Measurements from ENCODE around the gene CD55.
A peak's percentile ranks its signal among the peaks of the same experiment; 100 is the strongest.

Gene CD55

DNA sequence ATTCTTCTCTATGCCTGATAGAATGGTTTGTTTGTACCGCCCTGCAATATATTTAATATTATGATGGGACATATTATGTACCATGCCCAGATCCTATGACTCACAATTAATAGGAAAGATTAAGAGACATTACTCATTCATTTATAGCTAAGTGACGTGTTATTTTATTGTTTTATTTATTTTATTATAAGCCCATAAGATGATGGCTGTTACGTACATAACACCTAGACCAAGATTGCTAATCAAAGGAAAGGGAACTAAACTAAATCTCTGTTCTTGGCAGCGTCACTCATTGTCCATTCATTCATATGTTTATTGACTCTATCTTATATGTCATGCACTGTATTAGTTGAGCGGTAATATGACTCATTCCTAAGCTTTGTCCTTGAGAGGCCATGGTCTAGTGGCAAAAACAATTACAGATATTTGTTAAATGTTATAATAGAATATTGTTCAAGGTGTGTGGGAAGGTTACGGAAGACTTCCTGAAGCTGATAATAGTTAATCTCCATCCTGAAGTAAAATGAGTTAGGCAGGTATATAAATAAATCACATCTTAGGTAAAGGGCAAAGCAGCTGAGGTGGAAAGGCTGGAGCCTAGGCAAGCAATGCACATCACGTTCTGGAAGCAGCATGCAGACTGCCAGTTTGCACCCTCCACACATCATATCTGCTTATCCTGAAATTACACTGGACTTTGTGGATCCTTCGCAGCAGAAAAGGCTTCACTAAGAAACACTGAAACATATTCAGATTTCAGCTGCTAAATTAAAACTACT, 16.6 kb upstream of the CD55 start:
- no peak overlapping the region for H3K4me3 ChIP-seq (ENCODE audit: low read length)
- DNase-seq (ENCODE audit: low read depth), result peak; percentile 76
- TF ChIP-seq CTCF (IDR thresholded peaks at IDR 0.05; ENCODE audit: insufficient read depth, low read depth, low read length, missing control alignments), result no peak

- no peak for DNase-seq (ENCODE audit: low read depth)
- no peak for TF ChIP-seq CTCF (IDR thresholded peaks at IDR 0.05; ENCODE audit: insufficient read depth, low read depth, low read length, missing control alignments)
- H3K4me3 ChIP-seq (ENCODE audit: low read length), result no peak overlapping the region
Observed at GRCh38 chr1:207305489-207305873, 16.0 kb upstream of the CD55 start.

DNA sequence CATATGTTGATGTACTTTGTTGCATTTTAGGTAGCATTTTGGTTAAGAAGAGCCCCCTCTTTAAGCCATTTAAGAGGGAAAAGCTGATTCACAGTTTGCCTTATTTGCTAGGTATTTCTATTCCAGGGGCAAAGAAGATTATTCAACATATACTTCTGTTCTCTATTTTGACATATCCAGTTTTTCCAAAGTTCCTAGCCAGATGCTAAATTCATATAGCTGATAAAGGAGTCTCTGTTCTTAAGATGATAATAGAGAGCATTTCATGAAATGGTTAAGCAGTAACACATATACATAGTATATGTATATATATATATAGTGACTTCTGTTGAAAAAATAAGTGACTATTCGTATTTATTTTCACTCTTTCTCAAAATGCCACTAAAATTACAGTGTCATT, 15.5 kb upstream of the CD55 start:
- no peak overlapping the region for H3K4me3 ChIP-seq (ENCODE audit: low read length)
- no peak for TF ChIP-seq CTCF (IDR thresholded peaks at IDR 0.05; ENCODE audit: insufficient read depth, low read depth, low read length, missing control alignments)
- no peak for DNase-seq (ENCODE audit: low read depth)

DNA sequence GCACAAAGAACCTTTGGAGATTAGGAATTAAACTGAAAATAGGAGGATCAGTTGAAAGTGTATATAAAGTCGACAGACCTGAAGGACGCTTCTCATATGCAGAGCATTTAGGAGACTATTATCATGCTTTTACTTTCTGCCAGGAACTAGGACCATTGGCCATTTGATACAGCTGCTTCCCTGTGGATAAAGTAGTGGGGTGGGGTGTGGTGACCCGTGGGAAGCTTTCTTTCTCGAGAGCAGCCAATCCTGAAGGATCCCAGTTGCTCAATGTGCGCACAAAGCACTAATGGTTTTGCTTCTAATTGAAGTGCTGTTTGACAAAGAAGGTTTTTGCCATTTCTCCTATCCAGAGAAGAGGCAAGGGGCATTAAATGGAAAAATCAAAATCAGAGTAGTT, 14.9 kb upstream of the CD55 start:
- no peak overlapping the region for H3K4me3 ChIP-seq (ENCODE audit: low read length)
- no peak for DNase-seq (ENCODE audit: low read depth)
- TF ChIP-seq CTCF (IDR thresholded peaks at IDR 0.05; ENCODE audit: insufficient read depth, low read depth, low read length, missing control alignments), result no peak

GRCh38 chr1:207308451-207309190, 12.9 kb upstream of the CD55 start:
- no peak for TF ChIP-seq CTCF (IDR thresholded peaks at IDR 0.05; ENCODE audit: insufficient read depth, low read depth, low read length, missing control alignments)
- H3K4me3 ChIP-seq (ENCODE audit: low read length), result no peak overlapping the region
- DNase-seq (ENCODE audit: low read depth), result no peak

GRCh38 chr1:207309745-207310273, 11.7 kb upstream of the CD55 start:
- H3K4me3 ChIP-seq (ENCODE audit: low read length), result no peak overlapping the region
- no peak for TF ChIP-seq CTCF (IDR thresholded peaks at IDR 0.05; ENCODE audit: insufficient read depth, low read depth, low read length, missing control alignments)
- DNase-seq (ENCODE audit: low read depth), result peak; percentile 83
